Stimulated activated naive CD8-positive, alpha-beta T cell treated with anti-CD3 and anti-CD28 coated beads, Interleukin-15, amount 100 ng/mL, for 72 hours (primary cell): ENCODE results near the gene SLC30A10.
A peak's percentile ranks its signal among the peaks of the same experiment; 100 is the strongest.
"Not testable (repeated sequence)": the region's sequence is repeated elsewhere in the genome, so short reads cannot be mapped to it uniquely, and the experiment has no call there.

ENCODE experiments used
- ATAC-seq: fragments of 150-1000 bp; cut with Tn5 transposase; 2 replicates; pipeline ENCODE4 v1.10.0; 2021; ENCODE audit warnings: mild to moderate bottlenecking, moderate library complexity
- DNase-seq, 2 donors: peaks; one replicate each; pipeline ENCODE4 v3.0.0; 2021 to 2022
- H3K27ac Mint-ChIP-seq, 2 donors: one replicate each; pipeline ENCODE4 v1.8.0; 2022; ENCODE audit warnings: mild to moderate bottlenecking in 2 of 2, mixed read lengths in 2 of 2, moderate library complexity in 2 of 2
- H3K27me3 Mint-ChIP-seq: one replicate; pipeline ENCODE4 v1.8.0; 2022; ENCODE audit warnings: mixed read lengths
- H3K4me1 Mint-ChIP-seq: one replicate; pipeline ENCODE4 v1.8.0; 2022; ENCODE audit warnings: mild to moderate bottlenecking, mixed read lengths
- H3K4me3 Mint-ChIP-seq, 2 donors: one replicate each; pipeline ENCODE4 v1.8.0; 2022; ENCODE audit warnings: mild to moderate bottlenecking in 2 of 2, mixed read lengths in 2 of 2, moderate library complexity in 1 of 2
- H3K9me3 Mint-ChIP-seq, 2 donors: one replicate each; pipeline ENCODE4 v1.8.0; 2022; ENCODE audit warnings: mixed read lengths in 2 of 2

Gene SLC30A10

DNA sequence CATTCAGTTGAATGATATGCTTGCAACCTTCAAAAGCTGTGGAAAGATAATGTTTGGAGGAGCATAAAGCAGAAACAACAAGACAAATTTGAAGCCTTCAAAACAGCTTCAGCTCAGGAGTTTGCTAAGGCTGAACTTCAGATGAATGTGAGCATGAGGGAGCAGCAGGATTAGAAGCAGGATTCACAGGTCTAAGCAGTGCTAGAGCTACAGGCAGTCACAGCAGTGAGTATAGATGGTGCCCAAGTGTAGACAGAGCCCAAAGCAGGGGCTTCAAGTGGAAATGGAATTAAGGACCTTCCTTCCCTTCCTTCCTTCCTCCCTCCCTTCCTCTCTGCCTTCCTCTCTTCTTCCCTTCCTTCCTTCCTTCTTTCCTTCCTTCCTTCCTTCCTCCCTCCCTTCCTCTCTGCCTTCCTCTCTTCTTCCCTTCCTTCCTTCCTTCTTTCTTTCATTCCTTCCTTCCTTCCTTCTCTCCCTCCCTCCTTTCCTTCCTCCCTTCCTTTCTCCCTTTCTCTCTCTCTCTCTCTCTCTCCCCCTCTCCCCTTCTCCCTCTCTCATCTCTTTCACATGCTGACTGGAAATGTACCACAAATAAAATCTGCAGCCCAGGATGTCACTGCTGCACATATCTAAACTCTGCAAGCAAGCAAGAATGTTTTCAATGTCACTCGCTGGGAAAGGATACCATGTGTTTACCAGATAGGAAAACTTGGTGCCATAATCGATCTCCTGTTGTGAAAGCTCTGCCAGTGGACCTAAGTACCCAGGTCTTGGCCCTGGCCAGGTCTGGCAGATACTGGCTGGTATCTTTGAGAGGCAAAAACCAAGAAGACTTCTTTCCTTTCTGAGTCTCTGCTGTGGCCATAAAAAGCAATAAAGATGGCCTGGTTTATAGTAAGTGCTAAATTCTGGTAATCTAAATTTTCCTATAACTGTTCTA lies 13.1 kb upstream of the SLC30A10 start:
- Mint-ChIP-seq H3K4me1 (no peaks in the 10 kb centered on the region), H3K27ac (no peak overlapping the region), H3K9me3 (peaks cover 0 to 6% of the 10 kb centered on the region in 2 donors), H3K27me3 (peaks cover 71% of the 10 kb centered on the region), H3K4me3 (no peak overlapping the region)
- DNase-seq (no peak), ATAC-seq (no peak)

DNA sequence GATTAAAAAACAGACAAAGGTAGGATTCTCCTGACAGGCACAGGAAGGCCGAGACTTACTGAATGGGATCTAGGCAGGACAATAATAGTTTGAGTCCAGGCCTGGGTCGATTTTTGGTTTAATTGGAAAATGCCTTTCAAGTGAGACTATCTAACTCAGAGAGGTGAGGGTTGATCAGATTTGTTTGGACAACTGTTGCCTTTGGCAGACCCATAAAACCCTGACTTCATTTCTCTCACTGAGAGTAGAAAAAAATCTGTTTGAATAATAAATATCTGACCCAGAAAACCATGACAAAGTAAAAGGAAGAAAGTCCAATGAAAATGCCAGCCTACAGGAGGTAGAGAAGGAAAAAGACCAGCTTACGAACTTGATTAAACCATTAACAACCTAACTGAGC lies 12.3 kb upstream of the SLC30A10 start:
- ATAC-seq (no peak), DNase-seq (no peak)
- no peaks in the 10 kb centered on the region for H3K4me1 Mint-ChIP-seq
- H3K9me3 Mint-ChIP-seq = peaks cover 0 to 6% of the 10 kb centered on the region in 2 donors
- H3K27ac Mint-ChIP-seq = no peak overlapping the region
- H3K4me3 Mint-ChIP-seq = no peak overlapping the region
- peaks cover 73% of the 10 kb centered on the region for H3K27me3 Mint-ChIP-seq

DNA sequence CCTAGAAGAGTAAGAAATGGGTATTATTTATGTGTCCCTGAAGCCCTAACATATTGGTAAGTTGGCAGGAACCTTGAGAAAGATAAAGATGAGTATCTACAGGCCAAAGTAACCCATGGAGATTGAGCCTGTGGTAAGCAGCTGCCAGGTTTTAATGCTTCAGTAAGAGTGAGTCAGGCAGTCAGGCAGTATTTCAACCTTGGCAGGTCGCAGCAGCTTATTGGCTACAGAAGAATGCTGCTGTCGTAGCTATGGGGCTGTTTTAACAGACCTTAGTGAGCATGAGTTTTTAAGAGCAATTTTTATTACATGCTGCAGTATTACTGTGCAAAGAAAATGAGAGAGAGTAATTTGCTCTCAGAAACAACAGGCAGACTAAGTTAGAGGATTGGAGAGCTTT lies 10.3 kb upstream of the SLC30A10 start:
- ATAC-seq = no peak
- Mint-ChIP-seq H3K27ac (no peak overlapping the region), H3K4me1 (no peaks in the 10 kb centered on the region), H3K4me3 (no peak overlapping the region), H3K9me3 (peaks cover 0 to 6% of the 10 kb centered on the region in 2 donors), H3K27me3 (peaks cover 60% of the 10 kb centered on the region)
- no peak for DNase-seq

DNA sequence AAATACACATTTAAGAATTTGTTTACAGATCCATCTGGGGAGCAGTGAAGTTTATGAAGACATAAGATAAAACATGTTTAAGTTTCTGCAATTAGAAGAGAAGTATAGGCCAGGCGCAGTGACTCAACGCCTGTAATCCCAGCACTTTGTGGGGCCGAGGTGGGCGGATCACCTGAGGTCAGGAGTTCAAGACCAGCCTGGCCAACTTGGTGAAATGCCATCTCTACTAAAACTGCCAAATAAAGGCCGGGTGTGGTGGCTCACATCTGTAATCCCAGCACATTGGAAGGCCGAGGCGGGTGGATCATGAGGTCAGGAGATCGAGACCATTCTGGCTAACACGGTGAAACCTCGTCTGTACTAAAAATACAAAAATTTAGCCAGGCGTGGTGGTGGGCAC lies 5.4 kb upstream of the SLC30A10 start:
- H3K4me3 Mint-ChIP-seq, H3K9me3 Mint-ChIP-seq, ATAC-seq: not testable (repeated sequence)

GRCh38 chr1:219931033-219931432 lies 2.7 kb upstream of the SLC30A10 start:
- ATAC-seq (no peak), DNase-seq (no peak)
- Mint-ChIP-seq H3K9me3 (no peaks in the 10 kb centered on the region), H3K27ac (no peak overlapping the region), H3K27me3 (peaks cover 50% of the 10 kb centered on the region), H3K4me1 (peaks cover 23% of the 10 kb centered on the region), H3K4me3 (no peak overlapping the region)

More for the DNA sequence above, 5.4 kb upstream of the SLC30A10 start:
- H3K27me3 Mint-ChIP-seq = peaks cover 43% of the 10 kb centered on the region
- not testable (repeated sequence) for H3K4me1 Mint-ChIP-seq, H3K27ac Mint-ChIP-seq, DNase-seq

DNA sequence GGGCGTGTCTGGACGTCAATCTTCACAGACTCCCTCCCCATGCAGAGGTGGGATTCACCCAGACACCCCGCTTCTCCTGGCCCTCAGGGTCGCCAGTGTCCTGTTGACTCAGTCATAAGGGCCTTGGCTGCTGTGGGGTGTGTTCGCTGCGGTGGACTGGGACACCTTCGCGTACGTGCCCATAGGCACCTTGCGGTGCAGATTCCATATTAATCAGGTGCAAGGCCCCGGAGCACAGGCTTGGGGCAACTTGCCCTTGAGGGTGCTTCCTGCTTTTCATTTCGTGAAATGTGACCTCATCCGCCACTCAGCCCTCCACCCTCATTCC lies 398 bp upstream of the SLC30A10 start:
- ATAC-seq (no peak), DNase-seq (peak in 1 of 2 donors; percentile 2)
- Mint-ChIP-seq H3K4me1 (peaks cover 23% of the 10 kb centered on the region), H3K9me3 (no peaks in the 10 kb centered on the region), H3K4me3 (peak overlapping the region; percentile 71 to 82), H3K27ac (no peak overlapping the region), H3K27me3 (peaks cover 64% of the 10 kb centered on the region)

- no peaks in the 10 kb centered on the region for H3K9me3 Mint-ChIP-seq
- DNase-seq = no peak
- peaks cover 74% of the 10 kb centered on the region for H3K27me3 Mint-ChIP-seq
- peak overlapping the region; percentile 72 to 88 for H3K4me3 Mint-ChIP-seq
- H3K27ac Mint-ChIP-seq = no peak overlapping the region
- no peak for ATAC-seq
- peaks cover 23% of the 10 kb centered on the region for H3K4me1 Mint-ChIP-seq
Measured at GRCh38 chr1:219927298-219927955, 930 bp downstream of the SLC30A10 start.

DNA sequence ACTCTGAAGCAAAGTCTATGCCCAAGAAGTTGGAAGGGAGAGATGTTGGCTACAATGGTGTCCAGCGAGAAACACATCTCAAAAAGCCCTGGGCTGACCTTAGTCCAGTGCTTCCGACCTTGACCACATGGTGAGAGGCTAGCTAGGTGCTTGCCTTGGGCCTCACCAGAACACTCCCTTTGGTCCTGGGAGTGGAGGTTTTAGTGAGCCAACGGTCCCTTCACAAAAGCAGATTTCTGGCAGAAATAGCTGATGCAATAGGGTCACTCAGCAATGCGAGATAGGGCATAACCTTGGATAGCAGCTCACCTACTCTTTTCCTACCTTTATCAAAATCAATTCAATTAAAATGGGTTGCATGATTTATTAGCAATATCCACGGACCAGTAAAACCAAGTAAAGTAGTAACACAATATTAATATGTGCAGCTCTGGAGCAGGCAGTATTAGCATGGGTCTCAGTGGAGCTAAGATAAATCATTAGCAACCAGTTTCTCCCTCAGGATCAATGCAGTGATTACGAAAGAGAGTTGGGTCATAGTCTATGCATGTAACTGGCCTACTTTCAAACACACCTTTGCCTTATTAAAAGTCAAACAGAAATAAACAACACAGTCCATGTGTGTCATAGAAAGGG lies 1.9 kb downstream of the SLC30A10 start:
- DNase-seq = no peak
- H3K27me3 Mint-ChIP-seq = peaks cover 80% of the 10 kb centered on the region
- H3K27ac Mint-ChIP-seq = no peak overlapping the region
- peaks cover 23% of the 10 kb centered on the region for H3K4me1 Mint-ChIP-seq
- no peak overlapping the region for H3K4me3 Mint-ChIP-seq
- no peaks in the 10 kb centered on the region for H3K9me3 Mint-ChIP-seq
- no peak for ATAC-seq

GRCh38 chr1:219924342-219924741 lies 4.0 kb downstream of the SLC30A10 start:
- Mint-ChIP-seq H3K4me1 (peaks cover 23% of the 10 kb centered on the region), H3K27ac (no peak overlapping the region), H3K4me3 (no peak overlapping the region), H3K9me3 (no peaks in the 10 kb centered on the region), H3K27me3 (peaks cover 63% of the 10 kb centered on the region)
- no peak for ATAC-seq
- no peak for DNase-seq

DNA sequence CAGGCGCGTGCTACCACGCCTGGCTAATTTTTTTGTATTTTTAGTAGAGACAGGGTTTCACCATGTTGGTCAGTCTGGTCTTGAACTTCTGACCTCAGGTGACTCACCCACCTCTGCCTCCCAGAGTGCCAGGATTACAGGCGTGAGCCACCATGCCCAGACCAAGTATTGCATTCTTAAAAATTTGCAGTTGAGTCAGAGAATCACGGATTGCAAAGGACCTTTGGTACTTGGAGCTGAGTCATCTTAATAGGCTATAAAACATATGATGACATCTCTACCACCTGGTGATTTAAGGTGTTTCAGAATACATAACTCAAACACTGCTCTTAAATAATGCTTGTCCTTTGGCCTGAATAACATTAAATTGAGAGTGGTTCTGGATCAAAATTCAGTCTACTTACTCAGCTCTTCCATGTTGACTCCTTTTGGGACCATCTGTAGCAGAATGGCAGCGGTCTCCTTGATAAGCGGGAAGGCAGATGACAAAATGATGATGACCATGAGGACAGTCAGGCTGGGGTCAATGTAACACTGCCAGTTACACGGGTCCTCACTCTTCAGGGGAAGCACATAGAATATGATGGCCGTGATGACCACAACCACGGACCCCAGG lies 10.4 kb downstream of the SLC30A10 start:
- no peaks in the 10 kb centered on the region for H3K9me3 Mint-ChIP-seq
- DNase-seq = no peak
- H3K4me3 Mint-ChIP-seq = no peak overlapping the region
- no peaks in the 10 kb centered on the region for H3K4me1 Mint-ChIP-seq
- ATAC-seq = no peak
- peaks cover 17% of the 10 kb centered on the region for H3K27me3 Mint-ChIP-seq
- H3K27ac Mint-ChIP-seq = no peak overlapping the region

- Mint-ChIP-seq H3K27ac (no peak overlapping the region), H3K4me1 (no peaks in the 10 kb centered on the region), H3K4me3 (no peak overlapping the region), H3K9me3 (no peaks in the 10 kb centered on the region), H3K27me3 (peaks cover 11% of the 10 kb centered on the region)
- DNase-seq = no peak
- no peak for ATAC-seq
Measured at GRCh38 chr1:219917281-219917680, 11.1 kb downstream of the SLC30A10 start.

GRCh38 chr1:219916257-219916656 lies 12.1 kb downstream of the SLC30A10 start:
- ATAC-seq = no peak
- no peak for DNase-seq
- Mint-ChIP-seq H3K27ac (no peak overlapping the region), H3K4me1 (no peaks in the 10 kb centered on the region), H3K27me3 (peaks cover 6% of the 10 kb centered on the region), H3K9me3 (no peaks in the 10 kb centered on the region), H3K4me3 (no peak overlapping the region)

GRCh38 chr1:219913005-219913770 lies 15.2 kb downstream of the SLC30A10 start:
- no peak for DNase-seq
- H3K4me1 Mint-ChIP-seq = no peaks in the 10 kb centered on the region
- peaks cover 9% of the 10 kb centered on the region for H3K27me3 Mint-ChIP-seq
- H3K27ac Mint-ChIP-seq = no peak overlapping the region
- no peaks in the 10 kb centered on the region for H3K9me3 Mint-ChIP-seq
- ATAC-seq = no peak
- H3K4me3 Mint-ChIP-seq = no peak overlapping the region

DNA sequence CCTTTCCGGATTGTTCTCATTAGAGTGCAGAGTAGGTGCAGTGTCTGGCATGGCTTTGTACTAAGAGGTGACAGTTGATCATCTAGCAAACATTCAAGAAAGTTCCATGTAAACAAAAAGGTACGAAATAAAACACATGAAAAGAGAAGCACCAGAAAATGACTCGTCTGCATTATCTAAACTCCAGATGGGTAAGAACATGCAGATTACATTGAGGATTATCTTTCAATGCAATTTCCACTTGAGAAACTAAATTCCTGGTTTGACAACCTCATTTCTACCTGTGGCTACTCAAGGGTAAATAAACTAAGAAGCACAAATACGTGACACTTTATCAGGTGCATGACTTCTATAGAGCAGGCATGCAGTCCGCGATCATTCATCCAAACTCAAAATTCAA lies 17.6 kb downstream of the SLC30A10 start:
- DNase-seq (no peak), ATAC-seq (no peak)
- Mint-ChIP-seq H3K27me3 (peaks cover 19% of the 10 kb centered on the region), H3K27ac (no peak overlapping the region), H3K4me3 (no peak overlapping the region), H3K4me1 (no peaks in the 10 kb centered on the region), H3K9me3 (no peaks in the 10 kb centered on the region)

DNA sequence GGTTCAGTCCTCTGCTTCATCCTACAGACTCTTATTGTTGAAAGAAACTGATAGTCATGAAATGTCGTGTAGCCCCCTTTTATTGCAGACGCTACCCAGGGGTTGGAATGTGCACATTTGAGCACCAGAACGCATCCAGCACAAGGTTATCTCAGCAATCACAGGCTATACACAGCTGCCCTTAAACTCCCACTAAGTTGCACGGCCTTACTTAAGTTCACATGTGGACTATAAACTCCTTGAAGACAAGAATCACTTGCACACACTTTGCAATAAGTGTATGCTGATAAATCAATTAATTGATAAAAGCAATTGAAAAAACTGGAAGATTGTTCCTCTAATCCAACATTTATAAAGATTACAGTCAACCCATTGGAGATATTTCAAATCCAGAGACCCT lies 18.9 kb downstream of the SLC30A10 start:
- ATAC-seq (no peak), DNase-seq (no peak)
- H3K4me3 Mint-ChIP-seq = no peak overlapping the region
- no peak overlapping the region for H3K27ac Mint-ChIP-seq
- no peaks in the 10 kb centered on the region for H3K4me1 Mint-ChIP-seq
- no peaks in the 10 kb centered on the region for H3K9me3 Mint-ChIP-seq
- H3K27me3 Mint-ChIP-seq = peaks cover 19% of the 10 kb centered on the region
